ENCODE data around the gene GATAD2B. TPM values are rescaled to one million over a fixed set of nuclear protein-coding genes. Genes with fewer than 3 reads are reported as not detected.

The GATAD2B gene
- 19.3 TPM for polyA plus RNA-seq (2013)

DNA sequence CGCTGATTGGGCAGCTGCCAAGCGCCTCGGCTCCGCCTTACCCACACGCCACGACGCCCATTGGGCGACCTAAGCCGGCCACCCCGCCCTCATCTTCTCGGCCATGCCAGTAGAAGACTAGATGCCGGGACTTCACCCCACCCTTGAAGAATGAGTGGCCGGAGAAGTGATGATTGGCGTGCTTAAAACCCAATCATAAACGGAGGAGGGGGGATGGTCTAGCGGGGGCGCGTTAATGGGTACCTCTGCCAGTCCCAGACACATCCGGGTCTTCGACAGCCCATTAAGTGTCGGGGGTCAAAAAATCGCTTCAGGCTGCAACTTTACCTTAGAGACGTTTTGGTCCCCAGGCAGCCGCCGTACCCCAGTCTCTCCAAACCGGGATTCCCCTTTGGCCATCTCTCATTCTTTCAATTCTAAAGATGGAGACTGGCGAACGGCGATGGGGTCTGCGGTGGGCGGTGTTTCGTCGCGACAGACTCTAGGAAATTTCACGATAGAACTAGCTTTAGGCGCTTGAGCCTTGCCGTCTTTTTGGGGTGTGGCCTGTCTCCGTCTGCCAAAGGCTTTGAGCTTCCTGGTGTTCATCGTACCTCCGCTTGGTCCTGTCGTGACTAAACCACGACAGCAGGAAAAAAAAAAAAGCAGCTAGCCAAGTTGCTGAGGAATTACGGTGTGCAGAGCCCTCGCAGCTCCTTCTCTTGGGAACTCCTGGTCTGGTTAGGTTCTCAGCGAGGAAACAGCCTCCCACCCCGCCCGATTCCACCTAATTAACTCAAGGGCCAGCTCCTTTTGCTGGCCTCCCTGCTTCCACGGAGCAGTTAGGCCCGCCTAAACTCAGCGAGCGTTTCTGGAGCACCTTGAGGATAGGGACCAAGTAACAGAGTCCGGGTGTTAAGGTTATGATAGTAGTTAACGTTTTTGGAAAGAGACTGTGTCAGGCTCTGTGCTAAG is at the start of gene GATAD2B:
Gene GATAD2B (minus strand): TSS at position 1 of the 954 bp plus-strand sequence. CDS start 94,625 bp downstream, outside the sequence.
- peak within 1 kb of the TSS; percentile 82 to 99 (median 95) for H3K4me3 ChIP-seq (ENCODE audit: control insufficient read depth in 1 of 7, extremely low read depth in 1 of 7, insufficient read depth in 4 of 7, low read depth in 2 of 7, low read length in 6 of 7)
- no peaks in the 10 kb centered on the region for H3K27me3 ChIP-seq (replicated peaks in 2 of 5; ENCODE audit: control insufficient read depth in 4 of 5, insufficient read depth in 5 of 5, low read length in 4 of 5)
- ChIA-PET POLR2A (interaction anchor here (0.7 to 3.2 kb wide), 12 partner anchors 11 to 289 kb away, joined by 3 to 26 read pairs (median 5); partner anchors contain the start of genes CHTOP, DENND4B, RAB13 and RPS27), CTCF (interaction anchor here (0.6 to 6.4 kb wide), 8 partner anchors 16 to 155 kb away, joined by 3 to 37 read pairs (median 6); partner anchors contain the start of gene DENND4B)
- DNase-seq = peak; percentile 100
- peak within 1 kb of the TSS; percentile 94 to 96 for H3K27ac ChIP-seq (ENCODE audit: insufficient read depth in 1 of 2, low read depth in 1 of 2, low read length in 2 of 2, poor library complexity in 1 of 2, severe bottlenecking in 2 of 2)
- peaks cover 32 to 46% (median 43%) of the 10 kb centered on the region in 4 experiments for H3K4me1 ChIP-seq (ENCODE audit: control extremely low read depth in 1 of 4, control insufficient read depth in 4 of 4, insufficient read depth in 4 of 4, low read length in 3 of 4)
- no peaks in the 10 kb centered on the region for H3K9me3 ChIP-seq (ENCODE audit: control extremely low read depth in 1 of 5, control insufficient read depth in 4 of 5, insufficient read depth in 2 of 5, low read depth in 1 of 5, low read length in 4 of 5)
- WGBS (ENCODE audit: insufficient coverage) = 0% methylated on average over 40 of the region's 53 CpGs
- peaks cover 0 to 13% (median 1%) of the 10 kb centered on the region in 4 experiments for H3K36me3 ChIP-seq (ENCODE audit: control insufficient read depth in 4 of 4, insufficient read depth in 4 of 4, low read length in 3 of 4)

DNA sequence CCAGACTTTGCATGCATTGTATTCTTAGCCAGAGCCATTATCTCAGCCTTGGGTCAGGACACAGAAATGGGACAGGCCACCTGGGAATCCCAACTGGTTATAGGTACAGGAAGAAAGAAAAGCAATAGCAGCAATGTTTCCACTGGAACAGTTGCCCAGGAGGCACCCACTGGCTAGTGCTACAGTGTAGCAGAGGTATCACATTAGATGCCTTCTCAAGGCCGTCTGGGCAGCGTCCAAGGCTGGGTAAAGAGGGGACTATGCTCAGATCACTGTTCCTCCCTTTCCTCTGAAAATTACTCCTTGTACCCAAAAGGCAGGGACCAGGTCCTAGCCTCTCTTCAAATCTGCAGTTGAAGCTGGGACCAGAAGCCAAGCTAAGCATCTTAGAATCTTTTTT is 47.6 kb upstream of the GATAD2B start:
- no peaks in the 10 kb centered on the region for H3K9me3 ChIP-seq (ENCODE audit: control extremely low read depth in 1 of 5, control insufficient read depth in 4 of 5, insufficient read depth in 2 of 5, low read depth in 1 of 5, low read length in 4 of 5)
- 95% methylated on average over 2 of the region's 2 CpGs for WGBS (ENCODE audit: insufficient coverage)
- no peak overlapping the region for H3K4me3 ChIP-seq (ENCODE audit: control insufficient read depth in 1 of 7, extremely low read depth in 1 of 7, insufficient read depth in 4 of 7, low read depth in 2 of 7, low read length in 6 of 7)
- H3K4me1 ChIP-seq (ENCODE audit: control extremely low read depth in 1 of 4, control insufficient read depth in 4 of 4, insufficient read depth in 4 of 4, low read length in 3 of 4) = peaks cover 4 to 45% (median 33%) of the 10 kb centered on the region in 4 experiments
- ChIA-PET CTCF (interaction anchor here (9.1 kb wide), 1 partner anchor 16 kb away, joined by 65 read pairs; the partner anchor contains the start of gene RAB13), POLR2A (no interaction called here)
- H3K36me3 ChIP-seq (ENCODE audit: control insufficient read depth in 4 of 4, insufficient read depth in 4 of 4, low read length in 3 of 4) = peaks cover 11 to 33% (median 22%) of the 10 kb centered on the region in 4 experiments
- no peaks in the 10 kb centered on the region for H3K27me3 ChIP-seq (replicated peaks in 2 of 5; ENCODE audit: control insufficient read depth in 4 of 5, insufficient read depth in 5 of 5, low read length in 4 of 5)
- no peak overlapping the region for H3K27ac ChIP-seq (ENCODE audit: insufficient read depth in 1 of 2, low read depth in 1 of 2, low read length in 2 of 2, poor library complexity in 1 of 2, severe bottlenecking in 2 of 2)
- DNase-seq = no peak

DNA sequence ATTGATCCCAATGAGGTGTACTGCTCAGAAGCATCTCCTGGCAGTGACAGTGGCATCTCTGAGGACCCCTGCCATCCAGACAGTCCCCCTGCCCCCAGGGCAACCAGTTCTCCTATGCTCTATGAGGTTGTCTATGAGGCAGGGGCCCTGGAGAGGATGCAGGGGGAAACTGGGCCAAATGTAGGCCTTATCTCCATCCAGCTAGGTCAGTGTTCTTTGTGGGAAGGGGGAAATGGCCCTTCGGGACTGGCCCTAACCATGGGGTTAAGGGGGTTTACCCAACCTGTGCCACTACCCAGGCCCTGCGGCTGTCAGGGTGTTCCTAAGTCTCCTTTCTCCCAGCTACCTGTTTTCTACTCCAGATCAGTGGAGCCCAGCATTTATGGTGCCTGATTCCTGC is 46.2 kb upstream of the GATAD2B start:
- 80% methylated on average over 2 of the region's 2 CpGs for WGBS (ENCODE audit: insufficient coverage)
- Histone ChIP-seq H3K27me3 (replicated peaks in 2 of 5; ENCODE audit: control insufficient read depth in 4 of 5, insufficient read depth in 5 of 5, low read length in 4 of 5) (no peaks in the 10 kb centered on the region), H3K27ac (ENCODE audit: insufficient read depth in 1 of 2, low read depth in 1 of 2, low read length in 2 of 2, poor library complexity in 1 of 2, severe bottlenecking in 2 of 2) (peak overlapping the region in 1 of 2 experiments; percentile 46), H3K9me3 (ENCODE audit: control extremely low read depth in 1 of 5, control insufficient read depth in 4 of 5, insufficient read depth in 2 of 5, low read depth in 1 of 5, low read length in 4 of 5) (no peaks in the 10 kb centered on the region), H3K36me3 (ENCODE audit: control insufficient read depth in 4 of 4, insufficient read depth in 4 of 4, low read length in 3 of 4) (peaks cover 4 to 25% (median 14%) of the 10 kb centered on the region in 4 experiments), H3K4me3 (ENCODE audit: control insufficient read depth in 1 of 7, extremely low read depth in 1 of 7, insufficient read depth in 4 of 7, low read depth in 2 of 7, low read length in 6 of 7) (peak overlapping the region in 6 of 7 experiments; percentile 85 to 97 (median 86)), H3K4me1 (ENCODE audit: control extremely low read depth in 1 of 4, control insufficient read depth in 4 of 4, insufficient read depth in 4 of 4, low read length in 3 of 4) (peaks cover 4 to 52% (median 40%) of the 10 kb centered on the region in 4 experiments)
- CTCF ChIA-PET = interaction anchor here (1.0 to 5.1 kb wide), 5 partner anchors 8 to 54 kb away, joined by 3 to 47 read pairs (median 29); partner anchors contain the start of genes DENND4B, JTB and RAB13
- DNase-seq = no peak
- POLR2A ChIA-PET = interaction anchor here (0.9 to 3.3 kb wide), 2 partner anchors 8 to 12 kb away, joined by 3 to 25 read pairs; partner anchors contain the start of gene JTB

DNA sequence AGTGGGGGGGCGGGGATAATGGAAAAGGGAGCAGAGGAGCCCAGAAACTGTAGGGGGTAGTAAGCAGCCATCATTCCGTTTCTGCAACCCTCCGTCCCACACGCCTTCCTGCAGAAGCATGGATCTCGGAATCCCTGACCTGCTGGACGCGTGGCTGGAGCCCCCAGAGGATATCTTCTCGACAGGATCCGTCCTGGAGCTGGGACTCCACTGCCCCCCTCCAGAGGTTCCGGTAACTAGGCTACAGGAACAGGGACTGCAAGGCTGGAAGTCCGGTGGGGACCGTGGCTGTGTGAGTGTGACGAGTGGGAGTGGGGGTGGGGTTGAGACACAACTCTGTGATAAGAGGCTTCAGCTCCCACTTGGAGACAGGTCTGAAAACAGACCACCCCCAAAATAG is 45.6 kb upstream of the GATAD2B start:
- peaks cover 0 to 19% (median 9%) of the 10 kb centered on the region in 4 experiments for H3K36me3 ChIP-seq (ENCODE audit: control insufficient read depth in 4 of 4, insufficient read depth in 4 of 4, low read length in 3 of 4)
- peak overlapping the region; percentile 81 to 97 (median 86) for H3K4me3 ChIP-seq (ENCODE audit: control insufficient read depth in 1 of 7, extremely low read depth in 1 of 7, insufficient read depth in 4 of 7, low read depth in 2 of 7, low read length in 6 of 7)
- peaks cover 4 to 56% (median 44%) of the 10 kb centered on the region in 4 experiments for H3K4me1 ChIP-seq (ENCODE audit: control extremely low read depth in 1 of 4, control insufficient read depth in 4 of 4, insufficient read depth in 4 of 4, low read length in 3 of 4)
- CTCF ChIA-PET = interaction anchor here (1.0 to 5.1 kb wide), 6 partner anchors 9 to 188 kb away, joined by 3 to 47 read pairs (median 24); partner anchors contain the start of genes DENND4B, JTB and RAB13
- H3K27me3 ChIP-seq (replicated peaks in 2 of 5; ENCODE audit: control insufficient read depth in 4 of 5, insufficient read depth in 5 of 5, low read length in 4 of 5) = no peaks in the 10 kb centered on the region
- WGBS (ENCODE audit: insufficient coverage) = 0% methylated on average over 9 of the region's 13 CpGs
- POLR2A ChIA-PET = interaction anchor here (3.3 kb wide), 1 partner anchor 9 kb away, joined by 25 read pairs; the partner anchor contains the start of gene JTB
- H3K9me3 ChIP-seq (ENCODE audit: control extremely low read depth in 1 of 5, control insufficient read depth in 4 of 5, insufficient read depth in 2 of 5, low read depth in 1 of 5, low read length in 4 of 5) = no peaks in the 10 kb centered on the region
- peak overlapping the region; percentile 46 to 91 for H3K27ac ChIP-seq (ENCODE audit: insufficient read depth in 1 of 2, low read depth in 1 of 2, low read length in 2 of 2, poor library complexity in 1 of 2, severe bottlenecking in 2 of 2)
- DNase-seq = no peak

DNA sequence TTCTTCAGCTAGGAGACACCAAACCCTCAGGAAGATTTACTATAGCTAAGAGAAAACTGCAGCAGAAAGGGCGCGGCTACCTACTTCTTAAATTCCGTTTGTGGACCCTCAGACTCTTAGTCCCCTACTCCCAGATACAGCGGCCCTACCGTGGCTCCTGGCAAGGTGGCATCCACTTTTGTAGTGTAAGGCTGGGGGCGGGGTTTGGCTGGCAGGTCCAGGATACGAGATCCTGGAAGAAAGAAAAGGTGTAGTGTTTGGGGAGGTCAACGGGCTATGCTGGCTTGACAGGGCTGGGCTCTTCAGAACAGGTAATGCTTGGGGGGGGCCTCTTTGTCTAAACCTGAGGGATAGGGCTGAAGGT is 45.2 kb upstream of the GATAD2B start:
- Histone ChIP-seq H3K36me3 (ENCODE audit: control insufficient read depth in 4 of 4, insufficient read depth in 4 of 4, low read length in 3 of 4) (peaks cover 0 to 15% (median 6%) of the 10 kb centered on the region in 4 experiments), H3K4me3 (ENCODE audit: control insufficient read depth in 1 of 7, extremely low read depth in 1 of 7, insufficient read depth in 4 of 7, low read depth in 2 of 7, low read length in 6 of 7) (peak overlapping the region; percentile 81 to 97 (median 86)), H3K9me3 (ENCODE audit: control extremely low read depth in 1 of 5, control insufficient read depth in 4 of 5, insufficient read depth in 2 of 5, low read depth in 1 of 5, low read length in 4 of 5) (no peaks in the 10 kb centered on the region), H3K27ac (ENCODE audit: insufficient read depth in 1 of 2, low read depth in 1 of 2, low read length in 2 of 2, poor library complexity in 1 of 2, severe bottlenecking in 2 of 2) (peak overlapping the region; percentile 46 to 91), H3K27me3 (replicated peaks in 2 of 5; ENCODE audit: control insufficient read depth in 4 of 5, insufficient read depth in 5 of 5, low read length in 4 of 5) (no peaks in the 10 kb centered on the region), H3K4me1 (ENCODE audit: control extremely low read depth in 1 of 4, control insufficient read depth in 4 of 4, insufficient read depth in 4 of 4, low read length in 3 of 4) (peaks cover 4 to 59% (median 46%) of the 10 kb centered on the region in 4 experiments)
- ChIA-PET CTCF (interaction anchor here (0.8 to 5.1 kb wide), 9 partner anchors 9 to 188 kb away, joined by 3 to 47 read pairs (median 6); partner anchors contain the start of genes CRTC2, DENND4B, JTB and RAB13), POLR2A (interaction anchor here (0.7 to 3.3 kb wide), 8 partner anchors 9 to 82 kb away, joined by 3 to 25 read pairs (median 7); partner anchors contain the start of genes CRTC2, DENND4B, JTB and RPS27)
- WGBS (ENCODE audit: insufficient coverage) = 0% methylated on average over 2 of the region's 8 CpGs
- DNase-seq = no peak

DNA sequence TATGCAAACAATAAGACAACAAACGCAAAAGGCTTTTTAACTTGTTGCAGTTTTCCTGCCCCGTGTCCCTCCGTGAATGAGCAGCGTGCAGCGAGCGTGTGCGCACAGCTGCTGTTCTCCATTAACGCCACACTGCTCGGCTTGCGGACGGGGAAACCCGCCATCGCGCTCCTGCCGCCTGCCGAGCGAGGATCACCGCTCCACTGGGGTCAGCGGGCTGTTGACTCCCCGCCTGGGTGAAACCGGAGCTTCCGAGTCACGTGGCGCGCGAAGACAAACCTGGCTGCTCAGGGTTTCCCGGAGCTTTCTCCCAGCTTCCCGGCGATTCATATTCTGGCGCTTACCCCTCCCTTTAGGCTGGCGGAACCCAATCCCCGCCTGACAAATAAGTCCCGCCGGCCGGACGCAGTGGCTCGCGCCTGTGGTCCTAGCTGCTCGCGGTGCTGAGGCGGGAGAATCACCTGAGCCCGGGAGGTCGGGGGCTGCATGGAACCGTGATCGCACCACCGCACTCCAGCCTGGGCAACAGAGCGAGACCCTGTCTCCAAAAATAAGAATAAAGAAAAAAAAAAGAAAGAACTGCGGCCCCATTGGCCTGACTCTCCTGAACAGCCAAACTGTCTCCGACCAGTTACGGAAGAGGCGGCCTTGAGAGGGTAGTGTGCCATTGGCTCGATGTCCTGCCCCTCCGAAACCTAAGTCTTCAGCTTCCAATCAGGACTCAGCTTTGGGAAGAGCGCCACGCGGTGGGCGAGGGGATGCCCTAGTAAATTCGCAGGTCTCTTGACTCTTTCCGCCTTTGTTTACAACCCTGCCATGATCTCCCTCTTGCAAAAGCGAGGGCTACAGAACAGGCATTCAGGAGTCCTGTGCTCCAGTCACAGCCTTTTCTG is 44.6 kb upstream of the GATAD2B start, which contains the start of gene CREB3L4:
Gene CREB3L4 (plus strand): TSS at position 796 of the 893 bp plus-strand sequence. CDS start 624 bp downstream, outside the sequence.
- DNase-seq = peak; percentile 97 to 99 (median 99)
- POLR2A ChIA-PET = interaction anchor here (0.6 to 3.3 kb wide), 11 partner anchors 9 to 160 kb away, joined by 3 to 25 read pairs (median 7); partner anchors contain the start of genes CRTC2, DENND4B, GATAD2B and JTB
- H3K4me3 ChIP-seq (ENCODE audit: control insufficient read depth in 1 of 7, extremely low read depth in 1 of 7, insufficient read depth in 4 of 7, low read depth in 2 of 7, low read length in 6 of 7) = peak within 1 kb of the TSS; percentile 81 to 97 (median 86)
- CTCF ChIA-PET = interaction anchor here (0.8 to 5.1 kb wide), 10 partner anchors 9 to 187 kb away, joined by 3 to 47 read pairs (median 6); partner anchors contain the start of genes CRTC2, DENND4B, JTB and RAB13
- peaks cover 4 to 61% (median 49%) of the 10 kb centered on the region in 4 experiments for H3K4me1 ChIP-seq (ENCODE audit: control extremely low read depth in 1 of 4, control insufficient read depth in 4 of 4, insufficient read depth in 4 of 4, low read length in 3 of 4)
- no peaks in the 10 kb centered on the region for H3K9me3 ChIP-seq (ENCODE audit: control extremely low read depth in 1 of 5, control insufficient read depth in 4 of 5, insufficient read depth in 2 of 5, low read depth in 1 of 5, low read length in 4 of 5)
- peaks cover 0 to 9% (median 2%) of the 10 kb centered on the region in 4 experiments for H3K36me3 ChIP-seq (ENCODE audit: control insufficient read depth in 4 of 4, insufficient read depth in 4 of 4, low read length in 3 of 4)
- WGBS (ENCODE audit: insufficient coverage) = under 1% methylated on average over 57 of the region's 60 CpGs
- no peaks in the 10 kb centered on the region for H3K27me3 ChIP-seq (replicated peaks in 2 of 5; ENCODE audit: control insufficient read depth in 4 of 5, insufficient read depth in 5 of 5, low read length in 4 of 5)
- peak within 1 kb of the TSS; percentile 75 to 91 for H3K27ac ChIP-seq (ENCODE audit: insufficient read depth in 1 of 2, low read depth in 1 of 2, low read length in 2 of 2, poor library complexity in 1 of 2, severe bottlenecking in 2 of 2)
